Gastrocnemius medialis (tissue), 4 donors: Measurements from ENCODE around the gene C1orf35. TPM values are rescaled to one million over a fixed set of nuclear protein-coding genes. Genes with fewer than 3 reads are reported as not detected.

Experiments
- ATAC-seq, 2 donors: fragments of 150-250 bp; one replicate each; pipeline ENCODE4 v1.9.1; 2016
- DNase-seq, 2 donors: peaks; one replicate each; pipeline ENCODE4 v3.0.0-alpha.2; 2019
- H3K27ac ChIP-seq, 4 donors: fragments of 200-600 bp; sonication (generic); 1 replicate in 1 of 4; 2 replicates in 3 of 4; pipeline ENCODE4 v1.5.1; 2016 to 2018; ENCODE audit warnings: mild to moderate bottlenecking in 2 of 4, moderate library complexity in 1 of 4
- H3K27me3 ChIP-seq, 3 donors: fragments of 200-600 bp; sonication (generic) in 2 of 3; 1 replicate in 1 of 3; 2 replicates in 2 of 3; pipeline versions ENCODE4 v1.5.1 to v1.6.0; 2016 to 2019; ENCODE audit warnings: mild to moderate bottlenecking in 1 of 3, moderate library complexity in 1 of 3
- H3K36me3 ChIP-seq, 2 donors: fragments of 200-600 bp; sonication (generic) in 1 of 2; one replicate each; pipeline ENCODE4 v1.5.1; 2017 to 2018
- H3K4me1 ChIP-seq, 2 donors: fragments of 200-600 bp; sonication (generic) in 1 of 2; one replicate each; pipeline ENCODE4 v1.5.1; 2016 to 2017; ENCODE audit warnings: mild to moderate bottlenecking in 2 of 2
- H3K4me3 ChIP-seq, 4 donors: fragments of 200-600 bp; sonication (generic) in 3 of 4; 1 replicate in 1 of 4; 2 replicates in 3 of 4; pipeline ENCODE4 v1.5.1; 2016 to 2019; ENCODE audit warnings: mild to moderate bottlenecking in 2 of 4
- H3K9me3 ChIP-seq, 3 donors: fragments of 200-600 bp; sonication (generic) in 2 of 3; 1 replicate in 1 of 3; 2 replicates in 2 of 3; pipeline ENCODE4 v1.5.1; 2016 to 2019
- POLR2A ChIP-seq, 2 donors: fragments of 450-650 bp; IDR thresholded peaks; one replicate each; pipeline ENCODE4 v1.6.1; 2017; ENCODE audit warnings: antibody characterized with exemption in 2 of 2, mild to moderate bottlenecking in 2 of 2, moderate library complexity in 2 of 2
- in situ Hi-C, 4 donors: fragments of 200-750 bp; cut with MboI; loops; one replicate each; pipeline versions ENCODE4 v1.15.0 to v1.8.0; 2017; ENCODE audit warnings: low sequenced_read_pairs in 4 of 4
- intact Hi-C: fragments of 100-400 bp; cut with DNase I; formaldehyde crosslinking; loops from one replicate; pipeline ENCODE4 v1.15.1; 2023; ENCODE audit warnings: low total_unique reads
- total RNA-seq, 4 donors: library from RNA; depleted of rRNA; stranded (reverse); fragments of >200 nt; gene quantifications; one replicate each; pipeline versions ENCODE4 v1.1.0 to v1.2.3, GENCODE V29; 2016
- TF ChIP-seq, protein P1 (sequence below), 5 experiments: fragments of 450-650 bp in 3 of 5; fragments of 200-600 bp in 2 of 5; sonication (generic) in 2 of 5; IDR thresholded peaks in 4 of 5; conservative IDR thresholded peaks in 1 of 5; 1 replicate in 4 of 5; 2 replicates in 1 of 5; pipeline ENCODE4 v1.5.1; 2016 to 2019; ENCODE audit warnings: antibody characterized with exemption in 5 of 5, mild to moderate bottlenecking in 3 of 5, moderate library complexity in 3 of 5

The C1orf35 gene
- total RNA-seq, 4 donors from 2014 or later: 5.9 to 11.0 (median 7.8) TPM

DNA sequence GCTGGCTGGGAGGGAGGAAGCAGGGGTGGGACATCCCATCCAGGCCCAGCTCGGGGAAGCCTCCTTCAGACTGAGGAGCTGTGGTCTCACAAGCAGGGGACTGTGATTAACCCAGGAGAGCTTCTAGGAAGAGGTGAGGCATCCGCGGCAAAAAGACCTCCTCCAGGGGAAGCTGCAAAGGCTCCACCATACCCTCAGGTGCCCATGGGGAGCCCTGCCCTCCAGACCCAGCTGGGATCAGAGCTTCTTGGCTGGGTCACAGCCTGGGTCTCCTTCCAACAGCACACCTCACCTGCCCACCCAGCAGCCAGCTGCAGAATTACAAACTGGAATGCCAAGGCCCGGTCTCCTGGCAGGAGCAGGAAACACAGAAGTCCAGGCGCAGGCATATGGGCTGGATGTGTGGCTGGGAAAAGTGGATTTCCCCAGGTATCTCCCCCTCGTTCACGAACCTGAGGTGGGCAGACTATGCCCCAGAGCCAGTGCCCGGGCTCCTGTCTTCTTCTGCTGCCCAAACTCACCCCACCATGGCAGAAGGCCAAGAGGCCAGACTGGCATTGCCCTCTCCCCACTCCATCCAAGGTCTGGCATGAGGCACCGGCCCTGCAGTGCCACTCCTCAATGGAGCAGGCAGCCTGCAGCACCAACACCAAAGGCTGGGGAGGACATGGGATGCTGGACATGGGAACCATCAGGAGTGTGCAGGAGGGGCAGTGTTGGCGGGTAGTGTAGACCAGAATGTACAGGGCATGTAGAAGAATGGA is 36.1 kb downstream of the C1orf35 start:
- ATAC-seq (no peak), DNase-seq (no peak)
- TF ChIP-seq, protein P1, sequence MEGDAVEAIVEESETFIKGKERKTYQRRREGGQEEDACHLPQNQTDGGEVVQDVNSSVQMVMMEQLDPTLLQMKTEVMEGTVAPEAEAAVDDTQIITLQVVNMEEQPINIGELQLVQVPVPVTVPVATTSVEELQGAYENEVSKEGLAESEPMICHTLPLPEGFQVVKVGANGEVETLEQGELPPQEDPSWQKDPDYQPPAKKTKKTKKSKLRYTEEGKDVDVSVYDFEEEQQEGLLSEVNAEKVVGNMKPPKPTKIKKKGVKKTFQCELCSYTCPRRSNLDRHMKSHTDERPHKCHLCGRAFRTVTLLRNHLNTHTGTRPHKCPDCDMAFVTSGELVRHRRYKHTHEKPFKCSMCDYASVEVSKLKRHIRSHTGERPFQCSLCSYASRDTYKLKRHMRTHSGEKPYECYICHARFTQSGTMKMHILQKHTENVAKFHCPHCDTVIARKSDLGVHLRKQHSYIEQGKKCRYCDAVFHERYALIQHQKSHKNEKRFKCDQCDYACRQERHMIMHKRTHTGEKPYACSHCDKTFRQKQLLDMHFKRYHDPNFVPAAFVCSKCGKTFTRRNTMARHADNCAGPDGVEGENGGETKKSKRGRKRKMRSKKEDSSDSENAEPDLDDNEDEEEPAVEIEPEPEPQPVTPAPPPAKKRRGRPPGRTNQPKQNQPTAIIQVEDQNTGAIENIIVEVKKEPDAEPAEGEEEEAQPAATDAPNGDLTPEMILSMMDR (IDR thresholded peaks at IDR 0.05 in 4 of 5, conservative IDR thresholded peaks at IDR 0.05 in 1 of 5): no peak
- no peak for TF ChIP-seq POLR2A (IDR thresholded peaks at IDR 0.05)
- no peaks in the 10 kb centered on the region for H3K4me1 ChIP-seq
- intact Hi-C loops (no loop called here), in situ Hi-C loops (no loop called here)
- H3K4me3 ChIP-seq: no peak overlapping the region
- peaks cover 34 to 61% (median 43%) of the 10 kb centered on the region in 3 donors for H3K27me3 ChIP-seq
- no peaks in the 10 kb centered on the region for H3K36me3 ChIP-seq
- H3K27ac ChIP-seq: no peak overlapping the region
- H3K9me3 ChIP-seq: no peaks in the 10 kb centered on the region

DNA sequence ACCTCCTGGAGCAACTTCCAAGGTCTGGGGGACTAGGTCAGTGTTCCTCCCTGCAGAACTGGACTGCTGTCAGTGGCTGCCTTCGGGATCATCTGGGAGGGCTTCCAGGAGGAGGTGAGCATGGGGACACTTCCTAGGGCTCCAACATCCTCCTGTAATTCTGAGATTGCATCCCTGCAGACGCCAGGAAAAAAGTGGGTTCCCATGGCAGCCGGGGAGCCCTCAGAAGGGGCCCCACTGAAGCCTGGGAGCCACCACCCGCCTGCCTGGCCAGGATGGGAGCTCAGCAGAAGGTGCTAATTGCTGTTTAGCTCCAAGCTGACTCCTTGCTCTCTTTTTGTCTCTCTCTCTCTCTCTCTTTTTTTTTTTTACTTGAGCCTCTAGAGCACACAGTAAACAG is 36.7 kb downstream of the C1orf35 start:
- no peaks in the 10 kb centered on the region for H3K9me3 ChIP-seq
- H3K4me3 ChIP-seq: no peak overlapping the region
- no peak for TF ChIP-seq POLR2A (IDR thresholded peaks at IDR 0.05)
- TF ChIP-seq, protein P1 (IDR thresholded peaks at IDR 0.05 in 4 of 5, conservative IDR thresholded peaks at IDR 0.05 in 1 of 5): no peak
- DNase-seq: no peak
- H3K27ac ChIP-seq: no peak overlapping the region
- peaks cover 39 to 68% (median 49%) of the 10 kb centered on the region in 3 donors for H3K27me3 ChIP-seq
- ATAC-seq: no peak
- intact Hi-C loops: no loop called here
- in situ Hi-C loops: no loop called here
- H3K4me1 ChIP-seq: no peaks in the 10 kb centered on the region
- no peaks in the 10 kb centered on the region for H3K36me3 ChIP-seq

DNA sequence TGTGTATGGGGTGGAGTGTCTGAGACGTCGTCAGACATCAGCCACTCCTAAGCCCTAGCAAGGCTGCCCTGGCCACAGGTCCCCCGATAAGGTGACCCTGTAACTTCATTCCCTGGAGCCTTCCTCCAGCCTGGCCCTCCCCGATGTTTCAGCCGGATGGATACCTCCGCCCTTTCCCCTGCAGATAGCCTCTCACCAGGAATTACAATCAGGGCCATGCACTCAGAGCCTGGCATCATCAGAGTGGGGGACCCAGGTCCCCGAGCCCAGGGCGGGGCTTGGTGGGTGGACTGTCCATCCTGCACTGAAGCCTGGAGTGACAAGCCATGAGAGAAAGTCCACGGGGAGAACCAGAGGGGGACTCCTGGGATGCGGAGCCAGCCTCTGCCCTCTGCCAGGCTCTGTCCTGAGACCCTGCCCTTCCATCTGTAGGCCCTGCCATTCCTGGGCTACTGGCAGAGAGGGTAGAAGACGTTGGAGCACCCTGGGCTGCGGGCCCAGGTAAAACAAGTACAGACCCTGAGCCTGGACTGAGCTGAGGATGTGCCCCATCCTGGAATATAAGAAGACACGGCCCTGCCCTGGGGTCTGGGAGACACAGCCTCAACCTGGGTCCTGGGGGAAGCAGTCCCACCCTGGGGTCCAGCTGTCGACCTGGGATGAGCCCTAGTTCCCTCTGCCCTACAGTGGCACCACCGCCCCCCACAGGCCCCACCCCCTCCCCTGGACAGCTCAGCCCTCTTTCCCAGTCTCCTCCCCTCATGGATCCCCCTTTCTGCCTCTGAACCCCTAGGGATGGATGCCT is 37.4 kb downstream of the C1orf35 start:
- ATAC-seq (no peak), DNase-seq (no peak)
- in situ Hi-C loops: no loop called here
- no peaks in the 10 kb centered on the region for H3K4me1 ChIP-seq
- no peak for TF ChIP-seq POLR2A (IDR thresholded peaks at IDR 0.05)
- TF ChIP-seq, protein P1 (IDR thresholded peaks at IDR 0.05 in 4 of 5, conservative IDR thresholded peaks at IDR 0.05 in 1 of 5): no peak
- H3K27ac ChIP-seq: no peak overlapping the region
- no peaks in the 10 kb centered on the region for H3K36me3 ChIP-seq
- H3K4me3 ChIP-seq: no peak overlapping the region
- peaks cover 46 to 68% (median 51%) of the 10 kb centered on the region in 3 donors for H3K27me3 ChIP-seq
- H3K9me3 ChIP-seq: no peaks in the 10 kb centered on the region
- intact Hi-C loops: no loop called here

DNA sequence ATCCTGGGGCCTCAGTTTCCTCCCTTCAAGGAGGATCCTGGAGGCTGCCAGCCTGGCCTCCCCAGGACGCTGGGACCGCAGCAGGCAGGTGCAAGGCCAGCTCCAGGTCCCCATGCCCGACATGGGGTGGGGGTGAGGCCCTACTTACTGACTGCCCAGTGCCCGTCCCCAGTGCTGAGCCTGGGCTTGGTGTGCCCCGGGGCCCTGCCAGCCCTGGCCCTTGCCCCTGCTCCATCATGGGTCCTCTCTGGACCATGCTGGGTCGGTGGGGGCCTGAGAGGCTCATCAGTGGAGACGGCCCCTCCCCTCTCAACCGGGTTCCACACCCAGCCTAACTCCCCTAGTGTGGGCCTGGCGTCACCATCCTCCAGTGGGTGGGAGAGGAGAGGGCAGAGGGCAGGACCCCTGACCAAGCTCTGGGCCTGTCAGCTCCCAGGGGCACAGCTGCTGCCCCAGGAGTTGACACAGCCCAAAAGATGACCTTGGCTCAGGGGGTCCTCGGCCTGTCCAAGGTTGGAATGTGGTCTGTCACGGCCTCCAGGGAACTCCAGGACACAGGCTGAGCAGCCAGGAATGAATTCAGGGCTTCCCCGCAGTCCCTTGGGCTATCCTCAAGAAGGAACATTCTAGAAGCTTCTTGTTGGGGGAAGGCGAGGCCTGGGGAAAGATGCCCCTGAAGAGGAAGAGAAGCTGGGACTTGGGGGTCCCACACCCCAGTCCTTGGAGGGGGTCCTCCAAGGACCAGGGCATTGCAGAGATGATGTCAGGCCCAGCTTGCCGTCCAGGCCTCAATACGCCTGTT is 38.2 kb downstream of the C1orf35 start:
- DNase-seq (no peak), ATAC-seq (no peak)
- H3K27ac ChIP-seq: no peak overlapping the region
- TF ChIP-seq POLR2A (IDR thresholded peaks at IDR 0.05): no peak
- TF ChIP-seq, protein P1 (IDR thresholded peaks at IDR 0.05 in 4 of 5, conservative IDR thresholded peaks at IDR 0.05 in 1 of 5): no peak
- H3K4me1 ChIP-seq: peaks cover 0 to 5% of the 10 kb centered on the region in 2 donors
- H3K4me3 ChIP-seq: no peak overlapping the region
- in situ Hi-C loops: no loop called here
- intact Hi-C loops: no loop called here
- H3K27me3 ChIP-seq: peaks cover 54 to 75% (median 57%) of the 10 kb centered on the region in 3 donors
- H3K9me3 ChIP-seq: no peaks in the 10 kb centered on the region
- no peaks in the 10 kb centered on the region for H3K36me3 ChIP-seq
